Neural cell (in vitro differentiated cells): ENCODE data around the gene ADIPOR1.

Experiments used
- EP300 ChIP-seq: fragments of 450-650 bp; conservative IDR thresholded peaks from 2 replicates; pipeline ENCODE4 v1.6.1; 2014; ENCODE audit warnings: antibody characterized with exemption, mild to moderate bottlenecking, moderate library complexity; ENCODE audit not compliant: poor library complexity, severe bottlenecking
- EZH2 ChIP-seq: fragments of 200-600, 300-800 bp; shearing (Covaris generic), sonication (generic); IDR thresholded peaks from 2 replicates; pipeline ENCODE4 v1.6.1; 2014; ENCODE audit warnings: antibody characterized with exemption, low read length, borderline replicate concordance, mild to moderate bottlenecking; ENCODE audit not compliant: insufficient read depth, poor library complexity, severe bottlenecking
- MXI1 ChIP-seq: fragments of 450-650 bp; conservative IDR thresholded peaks from 2 replicates; pipeline ENCODE4 v1.6.1; 2014; ENCODE audit warnings: antibody characterized with exemption, mild to moderate bottlenecking; ENCODE audit not compliant: poor library complexity, severe bottlenecking
- POLR2AphosphoS5 ChIP-seq: IDR thresholded peaks from 2 replicates; pipeline ENCODE4 v1.6.1; 2012
- RAD21 ChIP-seq: fragments of 450-650 bp; conservative IDR thresholded peaks from 2 replicates; pipeline ENCODE4 v1.6.1; 2014; ENCODE audit warnings: antibody characterized with exemption, mild to moderate bottlenecking, moderate library complexity
- REST ChIP-seq: IDR thresholded peaks from 2 replicates; pipeline ENCODE4 v1.6.1; 2012; ENCODE audit warnings: borderline replicate concordance
- SMC3 ChIP-seq: fragments of 450-650 bp; conservative IDR thresholded peaks from 2 replicates; pipeline ENCODE4 v1.6.1; 2014; ENCODE audit warnings: antibody characterized with exemption, mild to moderate bottlenecking, moderate library complexity; ENCODE audit not compliant: poor library complexity
- TAF1 ChIP-seq: IDR thresholded peaks from 2 replicates; pipeline ENCODE4 v1.6.1; 2012; ENCODE audit warnings: low read depth
- TF ChIP-seq, protein P1 (sequence below): fragments of 450-650 bp; IDR thresholded peaks from 2 replicates; pipeline ENCODE4 v1.5.1; 2014; ENCODE audit warnings: antibody characterized with exemption, mild to moderate bottlenecking, moderate library complexity; ENCODE audit not compliant: poor library complexity, severe bottlenecking

DNA sequence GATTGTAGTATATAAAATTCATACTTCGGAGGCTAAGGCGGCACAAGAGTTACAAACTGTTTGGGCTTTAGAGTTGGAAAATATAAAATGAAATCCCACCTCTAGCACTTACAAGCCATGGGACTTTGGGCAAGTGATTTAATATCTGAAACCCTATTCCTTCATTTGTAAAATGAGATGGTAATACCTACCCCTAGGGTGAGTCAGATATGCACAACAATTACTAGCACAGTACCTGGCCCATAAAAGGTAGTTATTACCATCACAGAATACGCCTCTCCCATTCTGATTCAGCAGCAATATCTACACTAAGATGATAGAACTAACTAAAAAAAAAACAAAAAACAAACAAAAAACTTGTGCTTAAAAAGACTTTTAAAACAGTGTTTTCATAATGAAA lies 34.6 kb downstream of the ADIPOR1 start:
- no peak for TF ChIP-seq MXI1
- no peak for TF ChIP-seq SMC3
- TF ChIP-seq, protein P1, sequence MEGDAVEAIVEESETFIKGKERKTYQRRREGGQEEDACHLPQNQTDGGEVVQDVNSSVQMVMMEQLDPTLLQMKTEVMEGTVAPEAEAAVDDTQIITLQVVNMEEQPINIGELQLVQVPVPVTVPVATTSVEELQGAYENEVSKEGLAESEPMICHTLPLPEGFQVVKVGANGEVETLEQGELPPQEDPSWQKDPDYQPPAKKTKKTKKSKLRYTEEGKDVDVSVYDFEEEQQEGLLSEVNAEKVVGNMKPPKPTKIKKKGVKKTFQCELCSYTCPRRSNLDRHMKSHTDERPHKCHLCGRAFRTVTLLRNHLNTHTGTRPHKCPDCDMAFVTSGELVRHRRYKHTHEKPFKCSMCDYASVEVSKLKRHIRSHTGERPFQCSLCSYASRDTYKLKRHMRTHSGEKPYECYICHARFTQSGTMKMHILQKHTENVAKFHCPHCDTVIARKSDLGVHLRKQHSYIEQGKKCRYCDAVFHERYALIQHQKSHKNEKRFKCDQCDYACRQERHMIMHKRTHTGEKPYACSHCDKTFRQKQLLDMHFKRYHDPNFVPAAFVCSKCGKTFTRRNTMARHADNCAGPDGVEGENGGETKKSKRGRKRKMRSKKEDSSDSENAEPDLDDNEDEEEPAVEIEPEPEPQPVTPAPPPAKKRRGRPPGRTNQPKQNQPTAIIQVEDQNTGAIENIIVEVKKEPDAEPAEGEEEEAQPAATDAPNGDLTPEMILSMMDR: no peak
- TF ChIP-seq POLR2AphosphoS5: no peak
- no peak for TF ChIP-seq TAF1
- no peak for TF ChIP-seq EP300
- TF ChIP-seq EZH2: no peak
- no peak for TF ChIP-seq REST
- TF ChIP-seq RAD21: no peak
